ENCODE data around the gene MPI. TPM values are rescaled to one million over a fixed set of nuclear protein-coding genes. Genes with fewer than 3 reads are reported as not detected.

MPI gene
- total RNA-seq, 2 donors from 2014 or later, result 45.6 to 65.5 TPM

- no peak for DNase-seq (ENCODE audit: low spot score)
- no peak overlapping the region for H3K4me3 ChIP-seq
- H3K9me3 ChIP-seq, result no peaks in the 10 kb centered on the region
- no peak overlapping the region for H3K27ac ChIP-seq
- peaks cover 42% of the 10 kb centered on the region for H3K36me3 ChIP-seq
- no peaks in the 10 kb centered on the region for H3K27me3 ChIP-seq (replicated peaks; ENCODE audit: insufficient read depth)
- ATAC-seq (ENCODE audit: insufficient number of reproducible peaks, low FRiP score, low read depth), result no peak
- TF ChIP-seq CTCF (IDR thresholded peaks at IDR 0.05), result peak; percentile 95
- peaks cover 15 to 27% of the 10 kb centered on the region in 2 donors for H3K4me1 ChIP-seq (ENCODE audit: control insufficient read depth in 1 of 2, low read depth in 2 of 2)
These were observed 11.8 kb downstream of the MPI start for GRCh38 chr15:74901612-74902063.

GRCh38 chr15:74902295-74903075 is 12.6 kb downstream of the MPI start:
- Histone ChIP-seq H3K4me1 (ENCODE audit: control insufficient read depth in 1 of 2, low read depth in 2 of 2) (peaks cover 17 to 32% of the 10 kb centered on the region in 2 donors), H3K9me3 (no peaks in the 10 kb centered on the region), H3K4me3 (no peak overlapping the region), H3K27ac (no peak overlapping the region), H3K36me3 (peaks cover 42% of the 10 kb centered on the region), H3K27me3 (replicated peaks; ENCODE audit: insufficient read depth) (no peaks in the 10 kb centered on the region)
- ATAC-seq (ENCODE audit: insufficient number of reproducible peaks, low FRiP score, low read depth) (no peak), DNase-seq (ENCODE audit: low spot score) (no peak)
- TF ChIP-seq CTCF (IDR thresholded peaks at IDR 0.05), result no peak

GRCh38 chr15:74903676-74904075 is 13.8 kb downstream of the MPI start:
- ATAC-seq (ENCODE audit: insufficient number of reproducible peaks, low FRiP score, low read depth) (no peak), DNase-seq (ENCODE audit: low spot score) (no peak)
- Histone ChIP-seq H3K4me1 (ENCODE audit: control insufficient read depth in 1 of 2, low read depth in 2 of 2) (peaks cover 20 to 35% of the 10 kb centered on the region in 2 donors), H3K27me3 (replicated peaks; ENCODE audit: insufficient read depth) (no peaks in the 10 kb centered on the region), H3K4me3 (no peak overlapping the region), H3K27ac (no peak overlapping the region), H3K36me3 (peaks cover 42% of the 10 kb centered on the region), H3K9me3 (no peaks in the 10 kb centered on the region)
- no peak for TF ChIP-seq CTCF (IDR thresholded peaks at IDR 0.05)

GRCh38 chr15:74904190-74904805 is 14.5 kb downstream of the MPI start:
- Histone ChIP-seq H3K4me1 (ENCODE audit: control insufficient read depth in 1 of 2, low read depth in 2 of 2) (peaks cover 20 to 35% of the 10 kb centered on the region in 2 donors), H3K4me3 (no peak overlapping the region), H3K36me3 (peaks cover 41% of the 10 kb centered on the region), H3K27ac (no peak overlapping the region), H3K9me3 (no peaks in the 10 kb centered on the region), H3K27me3 (replicated peaks; ENCODE audit: insufficient read depth) (no peaks in the 10 kb centered on the region)
- ATAC-seq (ENCODE audit: insufficient number of reproducible peaks, low FRiP score, low read depth) (no peak), DNase-seq (ENCODE audit: low spot score) (no peak)
- no peak for TF ChIP-seq CTCF (IDR thresholded peaks at IDR 0.05)

- no peak for DNase-seq (ENCODE audit: low spot score)
- H3K9me3 ChIP-seq, result no peaks in the 10 kb centered on the region
- H3K27ac ChIP-seq, result peak overlapping the region; percentile 91
- no peak for ATAC-seq (ENCODE audit: insufficient number of reproducible peaks, low FRiP score, low read depth)
- H3K27me3 ChIP-seq (replicated peaks; ENCODE audit: insufficient read depth), result no peaks in the 10 kb centered on the region
- peaks cover 25% of the 10 kb centered on the region for H3K36me3 ChIP-seq
- peak overlapping the region; percentile 94 for H3K4me3 ChIP-seq
- peaks cover 20 to 35% of the 10 kb centered on the region in 2 donors for H3K4me1 ChIP-seq (ENCODE audit: control insufficient read depth in 1 of 2, low read depth in 2 of 2)
- no peak for TF ChIP-seq CTCF (IDR thresholded peaks at IDR 0.05)
These were observed 16.2 kb downstream of the MPI start for GRCh38 chr15:74906067-74906449.
